Daoy (cell line): ENCODE data around the gene BCORL1. TPM values are rescaled to one million over a fixed set of nuclear protein-coding genes. Genes with fewer than 3 reads are reported as not detected.

Experiments used
- DNase-seq: peaks from one replicate; pipeline ENCODE4 v3.0.0-alpha.2; 2015; ENCODE audit warnings: low read depth
- total RNA-seq: library from RNA; depleted of rRNA; stranded (reverse); fragments of >200 nt; shearing (Covaris generic); gene quantifications from 2 replicates; pipeline ENCODE4 v1.2.3, GENCODE V29; 2014; rRNA removed

BCORL1 gene
- total RNA-seq, 1 experiment from 2014 or later: 0.63 TPM

- no peak for DNase-seq
These were observed 112.3 kb downstream of the BCORL1 start for GRCh38 chrX:130094696-130095095.

GRCh38 chrX:130095249-130096030 is 113.0 kb downstream of the BCORL1 start:
- no peak for DNase-seq

GRCh38 chrX:130097507-130098209 is 115.2 kb downstream of the BCORL1 start:
- no peak for DNase-seq

- DNase-seq: no peak
These were observed 115.7 kb downstream of the BCORL1 start for GRCh38 chrX:130098210-130098552.

GRCh38 chrX:130100180-130100579 is 117.7 kb downstream of the BCORL1 start:
- no peak for DNase-seq

- no peak for DNase-seq
These were observed 121.2 kb downstream of the BCORL1 start for GRCh38 chrX:130103605-130104004.

- no peak for DNase-seq
These were observed 122.8 kb downstream of the BCORL1 start for GRCh38 chrX:130105244-130105643.

GRCh38 chrX:130106071-130106470 is 123.6 kb downstream of the BCORL1 start:
- DNase-seq: no peak

Other genes with a start within 250 kb of the BCORL1 start
- not detected in 2 replicates for gene XPNPEP2, start 243.7 kb upstream of the BCORL1 start, total RNA-seq
- not detected in 2 replicates for gene SASH3, start 202.7 kb upstream of the BCORL1 start, total RNA-seq
- gene ZDHHC9, start 138.7 kb upstream of the BCORL1 start, total RNA-seq: 12.8 and 14.5 TPM in 2 replicates
- gene UTP14A, start 76.5 kb upstream of the BCORL1 start, total RNA-seq: 54.2 and 70.2 TPM in 2 replicates
- 15.6 and 18.3 TPM in 2 replicates for gene ELF4, start 127.9 kb downstream of the BCORL1 start, total RNA-seq
- gene AIFM1, start 183.2 kb downstream of the BCORL1 start, total RNA-seq: 22.4 and 38.0 TPM in 2 replicates
- 0.11 TPM in 1 of 2 replicates, not detected in the other for gene RAB33A, start 189.3 kb downstream of the BCORL1 start, total RNA-seq